HG02840 (cell line): Measurements from ENCODE around the gene CDH15.
"Not testable (repeated sequence)": the region's sequence is repeated elsewhere in the genome, so short reads cannot be mapped to it uniquely, and the experiment has no call there.

Experiments used
- ATAC-seq: cut with Tn5 transposase; IDR thresholded peaks from one replicate; pipeline ENCODE4 v1.9.1; 2021; ENCODE audit warnings: mild to moderate bottlenecking, moderate library complexity, moderate number of reproducible peaks; ENCODE audit not compliant: unreplicated experiment, low FRiP score

Gene CDH15

GRCh38 chr16:89219365-89219764 is 47.8 kb downstream of the CDH15 start:
- ATAC-seq: no peak

DNA sequence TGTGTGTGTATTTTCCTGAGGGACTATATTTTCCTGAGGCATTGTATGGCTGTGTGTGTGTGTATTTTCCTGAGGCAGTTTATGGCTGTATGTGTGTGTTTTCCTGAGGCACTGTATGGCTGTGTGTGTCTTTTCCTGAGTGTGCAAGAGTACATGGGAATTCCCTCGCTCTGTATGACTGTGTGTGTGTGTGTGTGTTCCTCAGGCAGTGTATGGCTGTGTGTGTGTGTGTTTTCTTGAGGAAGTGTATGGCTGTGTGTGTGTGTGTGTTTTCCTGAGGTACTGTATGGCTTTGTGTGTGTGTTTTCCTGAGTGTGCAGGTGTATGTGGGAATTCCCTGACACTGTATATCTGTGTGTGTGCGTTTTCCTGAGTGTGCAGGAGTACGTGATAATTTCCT is 50.1 kb downstream of the CDH15 start:
- ATAC-seq: no peak

GRCh38 chr16:89222931-89223330 is 51.4 kb downstream of the CDH15 start:
- ATAC-seq: no peak

DNA sequence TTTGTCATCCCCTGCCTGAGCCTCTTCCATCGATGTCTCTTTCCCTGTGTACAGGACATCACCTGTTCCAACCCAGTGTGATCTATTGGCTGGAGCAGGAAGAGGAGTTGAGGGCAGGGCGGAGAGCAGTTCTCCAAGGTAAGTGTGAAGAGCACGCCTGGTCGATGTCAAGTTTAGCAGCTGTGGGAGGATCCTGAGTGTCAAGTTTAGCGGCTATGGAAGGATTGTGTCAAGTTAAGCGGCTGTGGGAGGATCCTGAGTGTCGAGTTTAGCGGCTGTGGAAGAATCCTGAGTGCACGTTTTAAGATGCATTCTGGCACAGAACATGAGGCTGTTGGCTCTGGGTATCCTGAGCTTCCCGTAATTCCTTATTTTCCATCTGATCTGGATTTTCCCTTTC is 53.1 kb downstream of the CDH15 start:
- no peak for ATAC-seq

GRCh38 chr16:89230255-89230654 is 58.7 kb downstream of the CDH15 start:
- ATAC-seq: no peak

GRCh38 chr16:89232107-89232506 is 60.6 kb downstream of the CDH15 start:
- no peak for ATAC-seq

GRCh38 chr16:89233678-89234490 is 62.3 kb downstream of the CDH15 start:
- ATAC-seq: no peak

DNA sequence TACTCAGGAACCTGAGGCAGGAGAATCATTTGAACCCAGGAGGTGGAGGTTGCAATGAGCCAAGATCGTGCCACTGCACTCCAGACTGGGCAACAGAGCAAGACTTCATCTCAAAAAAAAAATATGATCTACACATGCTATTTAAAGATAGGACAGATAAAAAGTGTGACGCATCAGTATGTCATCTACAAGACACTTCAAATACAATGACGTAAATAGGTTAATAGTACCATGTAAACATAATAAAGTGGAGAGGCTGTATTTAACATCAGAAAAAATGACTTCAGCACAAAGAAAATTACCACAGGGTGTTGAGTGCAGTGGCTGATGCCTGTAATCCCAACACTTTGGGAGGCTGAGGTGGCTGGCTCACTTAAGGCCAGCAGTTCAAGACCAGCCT is 66.2 kb downstream of the CDH15 start:
- ATAC-seq: no peak

DNA sequence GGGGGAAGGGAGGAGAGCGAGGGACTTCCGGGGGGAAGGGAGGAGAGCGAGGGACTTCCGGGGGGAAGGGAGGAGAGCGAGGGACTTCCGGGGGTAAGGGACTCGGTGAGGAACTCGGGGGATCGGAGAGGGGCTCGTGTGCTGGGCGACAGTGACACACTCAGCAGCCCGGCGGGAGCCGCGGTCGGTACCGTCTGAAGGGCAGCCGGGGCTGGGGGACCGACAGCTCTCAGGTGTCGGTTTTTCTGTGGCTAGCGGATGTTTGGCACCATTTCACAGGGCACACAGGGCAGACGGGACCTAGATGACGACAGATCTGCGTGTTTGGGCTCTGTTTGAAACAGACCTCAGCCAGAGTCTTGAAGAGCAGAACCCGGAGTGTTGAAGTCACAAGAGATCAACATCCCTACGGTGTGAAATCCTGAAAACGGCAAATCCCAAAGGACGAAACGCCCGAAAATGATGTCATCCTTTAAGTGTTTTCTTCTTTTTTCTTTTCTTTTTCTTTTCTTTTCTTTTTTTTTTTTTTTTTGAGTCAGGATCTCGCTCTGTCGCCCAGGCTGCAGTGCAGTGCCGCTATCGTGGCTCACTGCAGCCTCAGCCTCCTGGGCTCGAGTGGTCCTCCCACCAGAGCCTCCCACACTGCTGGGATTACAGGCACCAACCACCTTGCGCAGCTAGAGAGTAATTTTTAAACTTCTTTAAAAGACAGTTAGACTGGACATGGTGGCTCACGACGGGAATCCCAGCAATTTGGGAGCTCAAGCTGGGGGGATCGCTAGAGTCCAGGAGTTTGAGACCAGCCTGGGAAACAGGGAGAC is 69.8 kb downstream of the CDH15 start:
- ATAC-seq: no peak

DNA sequence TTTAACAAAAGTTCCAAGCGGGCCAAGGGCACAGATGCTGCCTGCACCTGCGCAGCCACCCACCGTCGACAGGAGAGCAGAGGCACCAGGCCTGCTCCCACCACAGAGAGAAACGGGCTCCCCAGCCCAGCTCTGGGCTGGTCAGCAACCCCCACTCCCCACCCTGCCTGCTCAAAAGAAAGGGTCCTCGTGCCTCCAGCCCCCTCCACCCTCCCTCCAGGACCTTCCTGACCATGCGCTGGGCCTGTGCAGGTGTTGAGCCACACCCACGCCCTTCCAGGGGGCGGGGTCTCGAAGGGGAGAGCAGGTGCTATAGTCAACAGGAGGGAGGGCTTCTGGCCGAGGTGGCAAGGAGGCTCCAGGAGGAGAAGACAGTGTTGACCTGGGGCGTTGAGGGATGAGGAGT is 71.2 kb downstream of the CDH15 start:
- no peak for ATAC-seq

DNA sequence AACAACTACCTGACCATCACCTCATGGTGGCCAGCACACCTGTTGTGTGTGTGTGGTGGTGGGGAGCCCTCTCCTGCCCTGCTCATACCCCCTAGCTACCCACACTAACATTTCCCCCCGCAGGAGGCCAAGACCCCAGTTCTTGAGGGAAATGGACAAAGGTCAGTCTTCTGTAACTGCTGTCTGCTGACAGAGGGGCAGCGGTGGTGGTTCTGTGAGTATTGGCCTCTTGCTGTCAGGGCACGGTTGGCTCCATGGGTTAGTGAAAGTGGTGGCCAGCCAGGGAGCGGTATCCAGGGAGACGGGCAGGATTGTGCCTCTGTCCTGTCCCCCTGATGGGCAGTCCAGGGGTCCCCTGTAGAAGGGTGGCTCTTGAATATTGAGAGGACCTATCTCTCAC is 72.1 kb downstream of the CDH15 start:
- ATAC-seq: no peak

DNA sequence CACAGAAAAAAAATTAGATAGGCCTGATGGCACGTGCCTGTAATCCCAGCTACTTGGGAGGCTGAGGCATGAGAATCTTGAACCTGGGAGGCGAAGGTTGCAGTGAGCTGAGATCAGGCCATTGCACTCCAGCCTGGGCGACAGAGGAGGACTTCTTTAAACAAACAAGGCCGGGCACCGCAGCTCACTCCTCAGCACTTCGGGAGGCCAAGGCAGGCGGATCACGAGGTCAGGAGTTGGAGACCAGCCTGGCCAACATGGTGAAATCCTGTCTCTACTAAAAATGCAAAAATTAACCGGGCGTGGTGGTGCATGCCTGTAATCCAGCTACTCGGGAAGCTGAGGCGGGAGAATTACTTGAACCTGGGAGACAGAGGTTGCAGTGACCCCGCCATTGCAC is 72.7 kb downstream of the CDH15 start:
- not testable (repeated sequence) for ATAC-seq

DNA sequence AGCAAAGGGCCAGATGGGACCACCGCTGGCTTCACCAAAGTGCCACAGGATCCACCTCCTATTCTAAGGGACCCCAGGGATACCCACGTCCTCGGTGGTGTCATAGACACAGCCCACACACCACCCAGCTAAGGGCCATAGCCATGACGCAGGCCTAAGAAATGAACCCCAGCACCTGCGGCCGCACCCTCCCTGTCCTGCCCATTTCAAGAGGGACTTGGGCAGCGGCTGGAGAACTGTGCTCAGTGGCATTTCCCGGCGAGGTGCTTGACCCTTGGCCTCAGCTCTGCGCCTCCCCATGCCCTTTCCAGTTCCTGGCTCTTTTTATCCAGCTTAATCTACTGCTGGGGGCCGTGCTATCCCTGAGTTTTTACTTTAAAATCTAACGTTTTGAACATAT is 73.2 kb downstream of the CDH15 start:
- ATAC-seq: no peak
